ENCODE results near the gene DTNB. TPM values are rescaled to one million over a fixed set of nuclear protein-coding genes. Genes with fewer than 3 reads are reported as not detected.
A peak's percentile ranks its signal among the peaks of the same experiment; 100 is the strongest.

The DTNB gene
- total and polyA plus RNA-seq, 4 experiments from 2014 or later: 18.0 to 45.3 (median 33.2) TPM

DNA sequence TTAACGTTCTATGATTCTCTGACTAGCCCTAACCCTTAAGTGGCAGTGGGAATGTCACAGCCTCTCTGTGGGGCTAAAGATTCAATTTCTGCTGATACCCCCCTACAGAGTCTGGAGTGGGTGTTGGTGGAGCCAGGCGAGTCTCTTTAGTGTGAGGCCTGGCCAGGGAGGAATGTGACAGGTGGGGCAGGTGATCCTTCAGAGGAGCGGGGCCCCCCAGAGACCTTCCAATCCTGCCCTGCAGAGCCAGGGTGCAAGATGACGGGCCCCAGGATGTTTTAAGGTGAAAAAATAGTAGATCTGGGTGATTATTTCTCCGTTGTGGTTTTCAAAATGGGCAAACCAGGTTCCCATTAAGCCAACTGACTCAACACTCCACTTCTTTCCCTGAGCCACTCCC lies 303.5 kb downstream of the DTNB start:
- peak overlapping the region in 1 of 7 donors; percentile 3 for H3K27ac Mint-ChIP-seq
- H3K36me3 Mint-ChIP-seq: no peaks in the 10 kb centered on the region
- CTCF ChIA-PET (ENCODE audit: partially characterized antibody): interaction anchor here (8.7 kb wide), 1 partner anchor 6 kb away, joined by 161 read pairs; no protein-coding TSS in a partner anchor

GRCh38 chr2:25369439-25369838 lies 303.9 kb downstream of the DTNB start:
- Mint-ChIP-seq H3K4me3 (no peak overlapping the region), H3K27me3 (no peaks in the 10 kb centered on the region), H3K4me1 (peaks cover 0 to 10% (median 3%) of the 10 kb centered on the region in 4 donors), H3K9me3 (peaks cover 0 to 2% (median 0%) of the 10 kb centered on the region in 8 donors), H3K36me3 (no peaks in the 10 kb centered on the region), H3K27ac (no peak overlapping the region)
- Histone ChIP-seq H3K4me3 (ENCODE audit: low read length in 2 of 2) (no peak overlapping the region), H3K4me1 (ENCODE audit: insufficient read depth, low read length) (no peaks in the 10 kb centered on the region), H3K9me3 (ENCODE audit: control insufficient read depth in 1 of 2, low read length in 2 of 2) (no peaks in the 10 kb centered on the region), H3K36me3 (ENCODE audit: insufficient read depth, low read length) (no peaks in the 10 kb centered on the region), H3K27me3 (ENCODE audit: insufficient read depth, low read length) (no peaks in the 10 kb centered on the region), H3K27ac (ENCODE audit: low read depth, low read length) (no peak overlapping the region)
- intact Hi-C loops (cut with micrococcal nuclease): loop anchor here (10.0 kb wide), 1 partner anchor 1845 kb away; the partner anchor contains the start of genes ATRAID, CAD and SLC5A6
- ChIA-PET CTCF (ENCODE audit: partially characterized antibody) (interaction anchor here (1.3 to 8.7 kb wide), 2 partner anchors 6 to 60 kb away, joined by 4 to 161 read pairs; no protein-coding TSS in a partner anchor), POLR2A (ENCODE audit: partially characterized antibody) (no interaction called here)
- no peak for DNase-seq

More for the DNA sequence above, 303.5 kb downstream of the DTNB start:
- Mint-ChIP-seq H3K27me3 (no peaks in the 10 kb centered on the region), H3K9me3 (peaks cover 0 to 2% (median 0%) of the 10 kb centered on the region in 8 donors), H3K4me1 (peaks cover 0 to 6% (median 2%) of the 10 kb centered on the region in 4 donors), H3K4me3 (no peak overlapping the region)
- Histone ChIP-seq H3K4me1 (ENCODE audit: insufficient read depth, low read length) (no peaks in the 10 kb centered on the region), H3K27me3 (ENCODE audit: insufficient read depth, low read length) (no peaks in the 10 kb centered on the region), H3K9me3 (ENCODE audit: control insufficient read depth in 1 of 2, low read length in 2 of 2) (no peaks in the 10 kb centered on the region), H3K27ac (ENCODE audit: low read depth, low read length) (no peak overlapping the region), H3K4me3 (ENCODE audit: low read length in 2 of 2) (no peak overlapping the region), H3K36me3 (ENCODE audit: insufficient read depth, low read length) (no peaks in the 10 kb centered on the region)
- DNase-seq: no peak
- POLR2A ChIA-PET (ENCODE audit: partially characterized antibody): no interaction called here
- intact Hi-C loops (cut with micrococcal nuclease): loop anchor here (10.0 kb wide), 1 partner anchor 1845 kb away; the partner anchor contains the start of genes ATRAID, CAD and SLC5A6

DNA sequence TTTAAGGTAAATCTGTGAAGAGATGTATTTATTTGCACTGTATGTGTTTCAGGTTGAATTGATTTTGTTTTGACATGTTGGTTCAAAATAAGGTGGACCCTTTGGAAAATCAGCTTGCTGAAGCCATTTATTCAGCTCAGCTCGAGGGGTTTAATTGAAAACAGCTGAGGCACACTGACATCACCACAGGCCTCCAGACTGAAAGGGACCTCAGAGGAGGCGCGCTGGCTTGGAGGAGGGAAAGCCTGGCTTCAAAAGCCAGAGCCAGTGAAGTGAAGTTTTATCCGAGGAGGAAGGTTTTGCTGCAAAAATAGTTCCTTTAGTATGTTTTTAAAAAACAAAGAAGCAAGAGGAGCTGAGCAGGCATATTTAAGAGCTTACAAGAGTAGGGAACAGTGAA lies 304.7 kb downstream of the DTNB start:
- peak overlapping the region in 2 of 7 donors; percentile 8 to 57 for H3K27ac Mint-ChIP-seq

GRCh38 chr2:25367296-25367695 lies 306.1 kb downstream of the DTNB start:
- Histone ChIP-seq H3K4me1 (ENCODE audit: insufficient read depth, low read length) (peaks cover 5% of the 10 kb centered on the region), H3K9me3 (ENCODE audit: control insufficient read depth in 1 of 2, low read length in 2 of 2) (no peaks in the 10 kb centered on the region), H3K4me3 (ENCODE audit: low read length in 2 of 2) (no peak overlapping the region), H3K27ac (ENCODE audit: low read depth, low read length) (no peak overlapping the region), H3K36me3 (ENCODE audit: insufficient read depth, low read length) (no peaks in the 10 kb centered on the region), H3K27me3 (ENCODE audit: insufficient read depth, low read length) (no peaks in the 10 kb centered on the region)
- H3K9me3 Mint-ChIP-seq: peaks cover 0 to 2% (median 0%) of the 10 kb centered on the region in 8 donors
- no peaks in the 10 kb centered on the region for H3K27me3 Mint-ChIP-seq
- peaks cover 8 to 28% (median 12%) of the 10 kb centered on the region in 4 donors for H3K4me1 Mint-ChIP-seq
- DNase-seq: no peak
- no peak overlapping the region for H3K4me3 Mint-ChIP-seq
- ChIA-PET POLR2A (ENCODE audit: partially characterized antibody) (no interaction called here), CTCF (ENCODE audit: partially characterized antibody) (interaction anchor here (10.3 kb wide), 1 partner anchor 6 kb away, joined by 161 read pairs; no protein-coding TSS in a partner anchor)
- no peak overlapping the region for H3K27ac Mint-ChIP-seq
- peaks cover 0 to 3% of the 10 kb centered on the region in 2 donors for H3K36me3 Mint-ChIP-seq
- intact Hi-C loops (cut with micrococcal nuclease): loop anchor here (10.0 kb wide), 1 partner anchor 1848 kb away; the partner anchor contains the start of genes ATRAID, CAD and SLC5A6

More for the DNA sequence above, 304.7 kb downstream of the DTNB start:
- H3K27ac ChIP-seq (ENCODE audit: low read depth, low read length): no peak overlapping the region
- Mint-ChIP-seq H3K4me3 (no peak overlapping the region), H3K36me3 (no peaks in the 10 kb centered on the region), H3K4me1 (peaks cover 0 to 18% (median 6%) of the 10 kb centered on the region in 4 donors), H3K27me3 (no peaks in the 10 kb centered on the region), H3K9me3 (peaks cover 0 to 2% (median 0%) of the 10 kb centered on the region in 8 donors)
- CTCF ChIA-PET (ENCODE audit: partially characterized antibody): interaction anchor here (1.3 to 10.3 kb wide), 2 partner anchors 5 to 59 kb away, joined by 4 to 161 read pairs; no protein-coding TSS in a partner anchor
- no peak for DNase-seq
- no peaks in the 10 kb centered on the region for H3K4me1 ChIP-seq (ENCODE audit: insufficient read depth, low read length)
- no peak overlapping the region for H3K4me3 ChIP-seq (ENCODE audit: low read length in 2 of 2)
- no peaks in the 10 kb centered on the region for H3K27me3 ChIP-seq (ENCODE audit: insufficient read depth, low read length)
- intact Hi-C loops (cut with micrococcal nuclease): loop anchor here (10.0 kb wide), 1 partner anchor 1846 kb away; the partner anchor contains the start of genes ATRAID, CAD and SLC5A6
- H3K36me3 ChIP-seq (ENCODE audit: insufficient read depth, low read length): no peaks in the 10 kb centered on the region
- POLR2A ChIA-PET (ENCODE audit: partially characterized antibody): no interaction called here
- H3K9me3 ChIP-seq (ENCODE audit: control insufficient read depth in 1 of 2, low read length in 2 of 2): no peaks in the 10 kb centered on the region

- intact Hi-C loops (cut with micrococcal nuclease): loop anchor here (10.0 kb wide), 1 partner anchor 1848 kb away; the partner anchor contains the start of genes ATRAID, CAD and SLC5A6
- Histone ChIP-seq H3K36me3 (ENCODE audit: insufficient read depth, low read length) (no peaks in the 10 kb centered on the region), H3K27ac (ENCODE audit: low read depth, low read length) (no peak overlapping the region), H3K4me1 (ENCODE audit: insufficient read depth, low read length) (peaks cover 8% of the 10 kb centered on the region), H3K27me3 (ENCODE audit: insufficient read depth, low read length) (no peaks in the 10 kb centered on the region), H3K9me3 (ENCODE audit: control insufficient read depth in 1 of 2, low read length in 2 of 2) (no peaks in the 10 kb centered on the region), H3K4me3 (ENCODE audit: low read length in 2 of 2) (no peak overlapping the region)
- ChIA-PET CTCF (ENCODE audit: partially characterized antibody) (interaction anchor here (10.3 kb wide), 1 partner anchor 7 kb away, joined by 161 read pairs; no protein-coding TSS in a partner anchor), POLR2A (ENCODE audit: partially characterized antibody) (interaction anchor here (1.0 kb wide), 1 partner anchor 10 kb away, joined by 5 read pairs; no protein-coding TSS in a partner anchor)
- Mint-ChIP-seq H3K36me3 (peaks cover 0 to 3% of the 10 kb centered on the region in 2 donors), H3K4me1 (peaks cover 11 to 32% (median 15%) of the 10 kb centered on the region in 4 donors), H3K27me3 (no peaks in the 10 kb centered on the region), H3K9me3 (peaks cover 0 to 2% (median 0%) of the 10 kb centered on the region in 8 donors), H3K4me3 (peak overlapping the region in 1 of 8 donors; percentile 11), H3K27ac (peak overlapping the region in 1 of 7 donors; percentile 12)
- DNase-seq: no peak
Measured at GRCh38 chr2:25366629-25367028, 306.7 kb downstream of the DTNB start.

- H3K4me1 Mint-ChIP-seq: peaks cover 11 to 37% (median 15%) of the 10 kb centered on the region in 4 donors
- intact Hi-C loops (cut with micrococcal nuclease): loop anchor here (10.0 kb wide), 1 partner anchor 1850 kb away; the partner anchor contains the start of genes ATRAID, CAD and SLC5A6
- no peaks in the 10 kb centered on the region for H3K36me3 ChIP-seq (ENCODE audit: insufficient read depth, low read length)
- peaks cover 0 to 2% (median 0%) of the 10 kb centered on the region in 8 donors for H3K9me3 Mint-ChIP-seq
- H3K4me3 Mint-ChIP-seq: peak overlapping the region in 2 of 8 donors; percentile 31 to 44
- no peaks in the 10 kb centered on the region for H3K9me3 ChIP-seq (ENCODE audit: control insufficient read depth in 1 of 2, low read length in 2 of 2)
- H3K36me3 Mint-ChIP-seq: peaks cover 0 to 3% of the 10 kb centered on the region in 2 donors
- CTCF ChIA-PET (ENCODE audit: partially characterized antibody): interaction anchor here (1.1 to 10.3 kb wide), 3 partner anchors 8 to 92 kb away, joined by 4 to 161 read pairs (median 6); no protein-coding TSS in a partner anchor
- H3K27ac Mint-ChIP-seq: peak overlapping the region in 2 of 7 donors; percentile 72 to 80
- POLR2A ChIA-PET (ENCODE audit: partially characterized antibody): interaction anchor here (1.1 kb wide), 2 partner anchors 50 to 88 kb away, joined by 4 to 5 read pairs; no protein-coding TSS in a partner anchor
- H3K4me1 ChIP-seq (ENCODE audit: insufficient read depth, low read length): peaks cover 11% of the 10 kb centered on the region
- no peaks in the 10 kb centered on the region for H3K27me3 ChIP-seq (ENCODE audit: insufficient read depth, low read length)
- H3K27me3 Mint-ChIP-seq: no peaks in the 10 kb centered on the region
- no peak overlapping the region for H3K27ac ChIP-seq (ENCODE audit: low read depth, low read length)
- no peak for DNase-seq
- H3K4me3 ChIP-seq (ENCODE audit: low read length in 2 of 2): no peak overlapping the region
Measured at GRCh38 chr2:25365241-25365640, 308.1 kb downstream of the DTNB start.

- intact Hi-C loops (cut with micrococcal nuclease): loop anchor here (10.0 kb wide), 1 partner anchor 1851 kb away; the partner anchor contains the start of genes ATRAID, CAD and SLC5A6
- Mint-ChIP-seq H3K9me3 (no peaks in the 10 kb centered on the region), H3K27ac (peak overlapping the region in 2 of 7 donors; percentile 22 to 72), H3K27me3 (no peaks in the 10 kb centered on the region), H3K4me1 (peaks cover 9 to 37% (median 14%) of the 10 kb centered on the region in 4 donors), H3K4me3 (peak overlapping the region; percentile 20 to 59 (median 44)), H3K36me3 (peaks cover 0 to 3% of the 10 kb centered on the region in 2 donors)
- H3K36me3 ChIP-seq (ENCODE audit: insufficient read depth, low read length): no peaks in the 10 kb centered on the region
- no peak overlapping the region for H3K27ac ChIP-seq (ENCODE audit: low read depth, low read length)
- H3K4me3 ChIP-seq (ENCODE audit: low read length in 2 of 2): no peak overlapping the region
- CTCF ChIA-PET (ENCODE audit: partially characterized antibody): interaction anchor here (2.1 to 10.3 kb wide), 4 partner anchors 10 to 86 kb away, joined by 17 to 161 read pairs (median 40); no protein-coding TSS in a partner anchor
- no peaks in the 10 kb centered on the region for H3K9me3 ChIP-seq (ENCODE audit: control insufficient read depth in 1 of 2, low read length in 2 of 2)
- POLR2A ChIA-PET (ENCODE audit: partially characterized antibody): interaction anchor here (2.3 to 2.9 kb wide), 2 partner anchors 13 to 21 kb away, joined by 19 to 54 read pairs; partner anchors contain the start of gene DNMT3A
- DNase-seq: no peak
- no peaks in the 10 kb centered on the region for H3K27me3 ChIP-seq (ENCODE audit: insufficient read depth, low read length)
- H3K4me1 ChIP-seq (ENCODE audit: insufficient read depth, low read length): peaks cover 11% of the 10 kb centered on the region
Measured at GRCh38 chr2:25363733-25364132, 309.6 kb downstream of the DTNB start.

All from CD4-positive, alpha-beta memory T cell (primary cell).